SK-N-SH treated with all-trans-retinoic acid at 6 μM for 48 hours (cell line): ENCODE results near the gene EPB41.
"Not testable (repeated sequence)": the region's sequence is repeated elsewhere in the genome, so short reads cannot be mapped to it uniquely, and the experiment has no call there.

ENCODE experiments used
- ATAC-seq: fragments of 200-7000 bp; cut with Tn5 transposase; 3 replicates; pipeline ENCODE4 v1.9.1; 2020; ENCODE audit warnings: mild to moderate bottlenecking, moderate library complexity
- ARNTL ChIP-seq: fragments of 450-650 bp; formaldehyde crosslinking; IDR thresholded peaks from 2 replicates; pipeline ENCODE4 v1.5.0; 2020; ENCODE audit warnings: low read depth, mild to moderate bottlenecking, moderate library complexity, borderline replicate concordance
- BACH2 ChIP-seq: fragments of 250-450 bp; sonication (Bioruptor Pico); IDR thresholded peaks from 2 replicates; pipeline ENCODE4 v1.9.0; 2021; ENCODE audit warnings: mild to moderate bottlenecking, borderline replicate concordance
- CREB5 ChIP-seq: fragments of 250-450 bp; sonication (Bioruptor Pico); IDR thresholded peaks from 2 replicates; pipeline ENCODE4 v1.5.1; 2020; ENCODE audit warnings: low read depth, mild to moderate bottlenecking, moderate library complexity
- CSDC2 ChIP-seq: fragments of 250-450 bp; sonication (Bioruptor Pico); IDR thresholded peaks from 2 replicates; pipeline ENCODE4 v1.5.0; 2020; ENCODE audit warnings: mild to moderate bottlenecking, moderate library complexity
- CSRNP3 ChIP-seq: fragments of 250-450 bp; sonication (Bioruptor Pico); IDR thresholded peaks from 2 replicates; pipeline ENCODE4 v1.5.1; 2021; ENCODE audit warnings: mild to moderate bottlenecking, moderate library complexity
- GLIS3 ChIP-seq: fragments of 250-450 bp; sonication (Bioruptor Pico); IDR thresholded peaks from 2 replicates; pipeline ENCODE4 v1.5.0; 2020; ENCODE audit warnings: mild to moderate bottlenecking, moderate library complexity
- OSR1 ChIP-seq: fragments of 250-450 bp; sonication (Bioruptor Pico); IDR thresholded peaks from 2 replicates; pipeline ENCODE4 v1.8.0; 2022; ENCODE audit warnings: moderate library complexity, mild to moderate bottlenecking, inconsistent platforms
- PATZ1 ChIP-seq: fragments of 250-450 bp; sonication (Bioruptor Pico); IDR thresholded peaks from 2 replicates; pipeline ENCODE4 v1.8.0; 2020; ENCODE audit warnings: mild to moderate bottlenecking, moderate library complexity, borderline replicate concordance
- POU6F1 ChIP-seq: fragments of 250-450 bp; sonication (Bioruptor Pico); IDR thresholded peaks from 2 replicates; pipeline ENCODE4 v1.8.0; 2021; ENCODE audit warnings: low read depth, mild to moderate bottlenecking, moderate library complexity, borderline replicate concordance
- PPARA ChIP-seq: fragments of 250-450 bp; sonication (Bioruptor Pico); IDR thresholded peaks from 2 replicates; pipeline ENCODE4 v1.5.0; 2020; ENCODE audit warnings: mild to moderate bottlenecking, borderline replicate concordance
- RARB ChIP-seq: fragments of 250-450 bp; sonication (Bioruptor Pico); IDR thresholded peaks from 2 replicates; pipeline ENCODE4 v1.8.0; 2021; ENCODE audit warnings: mild to moderate bottlenecking, moderate library complexity
- TCF4 ChIP-seq: fragments of 250-450 bp; sonication (Bioruptor Pico); IDR thresholded peaks from 2 replicates; pipeline ENCODE4 v1.8.0; 2021; ENCODE audit warnings: mild to moderate bottlenecking, moderate library complexity, borderline replicate concordance
- TOX ChIP-seq: fragments of 250-450 bp; sonication (Bioruptor Pico); IDR thresholded peaks from 2 replicates; pipeline ENCODE4 v1.8.0; 2021; ENCODE audit warnings: mild to moderate bottlenecking, moderate library complexity, borderline replicate concordance
- TSHZ2 ChIP-seq: fragments of 250-450 bp; sonication (Bioruptor Pico); IDR thresholded peaks from 2 replicates; pipeline ENCODE4 v1.5.0; 2020; ENCODE audit warnings: mild to moderate bottlenecking, moderate library complexity
- ZC3H10 ChIP-seq: fragments of 250-450 bp; sonication (Bioruptor Pico); IDR thresholded peaks from 2 replicates; pipeline ENCODE4 v1.5.1; 2021; ENCODE audit warnings: mild to moderate bottlenecking, moderate library complexity
- ZFP3 ChIP-seq: fragments of 250-450 bp; sonication (Bioruptor Pico); IDR thresholded peaks from 2 replicates; pipeline ENCODE4 v1.5.0; 2020; ENCODE audit warnings: mild to moderate bottlenecking, moderate library complexity
- ZFP30 ChIP-seq: fragments of 450-650 bp; formaldehyde crosslinking; IDR thresholded peaks from 2 replicates; pipeline ENCODE4 v1.5.0; 2022; ENCODE audit warnings: mild to moderate bottlenecking, moderate library complexity
- ZNF565 ChIP-seq: fragments of 450-650 bp; formaldehyde crosslinking; conservative IDR thresholded peaks from 2 replicates; pipeline ENCODE4 v1.5.0; 2020; ENCODE audit warnings: low read depth, mild to moderate bottlenecking, moderate library complexity
- ZNF70 ChIP-seq: fragments of 450-650 bp; formaldehyde crosslinking; IDR thresholded peaks from 2 replicates; pipeline ENCODE4 v1.5.0; 2020; ENCODE audit warnings: mild to moderate bottlenecking, moderate library complexity
- ZNF8 ChIP-seq: fragments of 450-650 bp; formaldehyde crosslinking; IDR thresholded peaks from 2 replicates; pipeline ENCODE4 v1.5.0; 2020; ENCODE audit warnings: mild to moderate bottlenecking, moderate library complexity

Gene EPB41

GRCh38 chr1:29092704-29093103 is 178.3 kb downstream of the EPB41 start:
- not testable (repeated sequence) for ATAC-seq
- peak; percentile 83 for TF ChIP-seq ZNF8 (CRISPR knock-in tag)

- ATAC-seq: no peak
- TF ChIP-seq GLIS3 (CRISPR knock-in tag) (no peak), BACH2 (CRISPR knock-in tag) (no peak), ARNTL (CRISPR knock-in tag) (no peak), PATZ1 (CRISPR knock-in tag) (no peak), TOX (no peak), CSDC2 (CRISPR knock-in tag) (no peak), CREB5 (CRISPR knock-in tag) (no peak)
Observed at GRCh38 chr1:29094433-29094832, 180.1 kb downstream of the EPB41 start.

GRCh38 chr1:29094954-29095353 is 180.6 kb downstream of the EPB41 start:
- no peak for ATAC-seq
- TF ChIP-seq ARNTL (CRISPR knock-in tag): no peak
- no peak for TF ChIP-seq PATZ1 (CRISPR knock-in tag)
- no peak for TF ChIP-seq RARB (CRISPR knock-in tag)
- no peak for TF ChIP-seq CREB5 (CRISPR knock-in tag)
- TF ChIP-seq ZFP30 (CRISPR knock-in tag): no peak
- no peak for TF ChIP-seq ZNF565
- TF ChIP-seq BACH2 (CRISPR knock-in tag): no peak
- no peak for TF ChIP-seq ZNF8 (CRISPR knock-in tag)
- TF ChIP-seq CSRNP3 (CRISPR knock-in tag): no peak
- TF ChIP-seq TCF4 (CRISPR knock-in tag): no peak
- TF ChIP-seq ZNF70 (CRISPR knock-in tag): no peak
- no peak for TF ChIP-seq OSR1 (CRISPR knock-in tag)
- no peak for TF ChIP-seq GLIS3 (CRISPR knock-in tag)
- no peak for TF ChIP-seq ZC3H10 (CRISPR knock-in tag)
- TF ChIP-seq POU6F1: no peak
- no peak for TF ChIP-seq TOX
- TF ChIP-seq ZFP3: no peak
- no peak for TF ChIP-seq PPARA
- no peak for TF ChIP-seq TSHZ2 (CRISPR knock-in tag)
